Activated CD4-positive, alpha-beta memory T cell treated with anti-CD3 and anti-CD28 coated beads, Interleukin-2, amount 10 ng/mL, durations not matched to agents 7 days and 5 days (primary cell): ENCODE data around the gene IL16. TPM values are rescaled to one million over a fixed set of nuclear protein-coding genes. Genes with fewer than 3 reads are reported as not detected.
"Not testable (repeated sequence)": the region's sequence is repeated elsewhere in the genome, so short reads cannot be mapped to it uniquely, and the experiment has no call there.

Source experiments
- CTCF ChIA-PET: fragments of 350-600 bp; sonication (Branson Sonifier 250); formaldehyde crosslinking; loops from one replicate; lab custom pipeline; 2021; ENCODE audit warnings: antibody characterized with exemption, inconsistent platforms; lab: Charles Lee
- POLR2A ChIA-PET: fragments of 350-600 bp; sonication (Branson Sonifier 250); formaldehyde crosslinking; loops from one replicate; lab custom pipeline; 2021; ENCODE audit warnings: antibody characterized with exemption; lab: Charles Lee
- DNase-seq: peaks from one replicate; pipeline ENCODE4 v3.0.0-alpha.2; 2020
- H3K27ac Mint-ChIP-seq: one replicate; pipeline ENCODE4 v1.8.0; 2021; ENCODE audit warnings: mild to moderate bottlenecking, mixed read lengths
- H3K27me3 Mint-ChIP-seq: one replicate; pipeline ENCODE4 v1.8.0; 2021; ENCODE audit warnings: mixed read lengths
- H3K36me3 Mint-ChIP-seq: one replicate; pipeline ENCODE4 v1.8.0; 2021; ENCODE audit warnings: low read depth, mixed read lengths
- H3K4me1 Mint-ChIP-seq: one replicate; pipeline ENCODE4 v1.8.0; 2021; ENCODE audit warnings: mixed read lengths
- H3K4me3 Mint-ChIP-seq: one replicate; pipeline ENCODE4 v1.8.0; 2021; ENCODE audit warnings: mild to moderate bottlenecking, mixed read lengths
- H3K9me3 Mint-ChIP-seq: one replicate; pipeline ENCODE4 v1.8.0; 2021; ENCODE audit warnings: mixed read lengths
- total RNA-seq, 2 experiments: library from RNA; stranded (reverse); gene quantifications; one replicate each; pipeline ENCODE4 v1.2.3, GENCODE V29; 2021

IL16 gene
- total RNA-seq, 2 experiments from 2014 or later, result 196 to 200 TPM

DNA sequence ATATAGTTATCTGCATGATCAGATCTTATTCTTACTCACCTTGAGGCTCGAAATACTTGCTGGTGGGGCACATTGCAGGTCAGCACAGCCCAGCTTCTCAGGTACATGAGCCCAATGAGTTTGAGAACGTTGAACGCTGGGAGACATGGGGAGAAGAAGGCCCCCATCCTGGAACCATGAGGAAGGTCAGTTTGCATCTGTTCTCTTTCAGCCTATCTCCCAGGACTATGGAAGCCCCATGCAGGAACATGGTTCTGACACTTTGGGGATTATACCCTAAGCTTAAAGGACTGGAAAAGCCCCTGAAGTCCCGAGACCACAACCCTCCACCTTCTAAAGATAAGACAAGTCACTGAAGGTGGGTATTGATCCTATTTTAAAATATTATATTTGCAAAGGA, 144.7 kb downstream of the IL16 start:
- H3K4me3 Mint-ChIP-seq, result no peak overlapping the region
- POLR2A ChIA-PET, result no interaction called here
- no peaks in the 10 kb centered on the region for H3K9me3 Mint-ChIP-seq
- CTCF ChIA-PET, result interaction anchor here (1.0 to 4.7 kb wide), 2 partner anchors 75 to 76 kb away, joined by 3 to 18 read pairs; no protein-coding TSS in a partner anchor
- peaks cover 12% of the 10 kb centered on the region for H3K27me3 Mint-ChIP-seq
- H3K27ac Mint-ChIP-seq, result no peak overlapping the region
- H3K4me1 Mint-ChIP-seq, result no peaks in the 10 kb centered on the region
- no peaks in the 10 kb centered on the region for H3K36me3 Mint-ChIP-seq
- no peak for DNase-seq

DNA sequence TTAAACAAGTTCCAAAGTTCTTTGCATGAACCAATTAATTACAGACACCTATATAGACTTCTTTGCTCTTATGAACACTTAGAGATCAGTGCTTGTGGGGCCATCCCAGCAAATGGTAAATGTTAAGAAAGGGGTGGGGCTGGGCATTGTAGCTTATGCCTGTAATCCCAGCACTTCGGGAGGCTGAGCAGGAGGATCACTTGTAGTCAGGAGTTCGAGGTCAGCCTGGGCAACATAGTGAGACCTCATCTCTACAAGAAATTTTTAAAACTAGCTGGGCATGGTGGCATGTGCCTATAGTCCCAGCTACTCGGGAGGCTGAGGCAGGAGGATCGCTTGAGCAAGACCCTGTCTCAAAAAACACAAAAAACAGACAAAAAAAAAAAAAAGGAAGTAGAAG, 146.7 kb downstream of the IL16 start:
- Mint-ChIP-seq H3K27ac (no peak overlapping the region), H3K4me1 (no peaks in the 10 kb centered on the region), H3K9me3 (no peaks in the 10 kb centered on the region), H3K4me3 (no peak overlapping the region), H3K27me3 (peaks cover 11% of the 10 kb centered on the region), H3K36me3 (no peaks in the 10 kb centered on the region)
- no peak for DNase-seq
- ChIA-PET POLR2A (no interaction called here), CTCF (interaction anchor here (4.7 kb wide), 1 partner anchor 77 kb away, joined by 18 read pairs; no protein-coding TSS in a partner anchor)

DNA sequence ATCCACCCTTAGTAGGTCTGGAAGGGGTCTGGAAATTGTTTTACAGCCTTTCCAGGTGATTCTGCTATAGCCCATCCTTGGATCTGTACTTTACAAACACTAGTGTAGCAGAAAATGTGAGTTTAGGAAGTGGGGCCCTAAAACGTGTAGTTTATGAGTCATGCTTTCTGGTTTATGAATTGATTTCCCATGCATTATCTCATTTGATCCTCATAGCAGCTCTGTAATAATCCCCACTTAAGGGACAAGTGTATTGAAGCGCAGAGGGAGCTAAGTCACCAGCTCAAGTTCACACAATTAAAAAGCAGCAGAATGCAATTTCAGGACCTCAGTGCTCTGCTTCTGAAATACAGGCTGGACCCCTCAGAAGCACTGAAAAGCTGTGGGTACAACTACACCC, 149.9 kb downstream of the IL16 start:
- ChIA-PET CTCF (no interaction called here), POLR2A (no interaction called here)
- no peaks in the 10 kb centered on the region for H3K4me1 Mint-ChIP-seq
- no peak overlapping the region for H3K27ac Mint-ChIP-seq
- no peaks in the 10 kb centered on the region for H3K9me3 Mint-ChIP-seq
- H3K4me3 Mint-ChIP-seq, result no peak overlapping the region
- no peak for DNase-seq
- H3K27me3 Mint-ChIP-seq, result peaks cover 4% of the 10 kb centered on the region
- no peaks in the 10 kb centered on the region for H3K36me3 Mint-ChIP-seq

DNA sequence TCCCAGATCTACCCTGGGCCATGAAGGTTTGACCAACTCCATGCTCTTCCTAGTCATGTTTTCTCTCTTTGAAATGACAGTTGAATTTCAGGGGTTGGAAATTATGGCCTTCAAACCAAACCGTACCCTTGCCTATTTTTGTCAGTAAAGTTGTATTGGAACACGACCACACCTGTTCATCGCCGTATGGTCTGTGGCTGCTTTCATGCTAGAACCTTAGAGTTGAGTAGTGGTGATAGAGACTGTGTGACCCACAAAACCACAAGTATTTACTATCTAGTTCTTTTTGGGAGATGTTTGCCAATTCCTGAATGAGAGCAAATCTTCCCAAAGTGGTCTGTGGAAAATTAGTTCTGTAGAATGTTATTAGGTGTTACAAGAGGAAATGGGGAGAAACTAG, 151.2 kb downstream of the IL16 start:
- H3K4me3 Mint-ChIP-seq, result no peak overlapping the region
- no peaks in the 10 kb centered on the region for H3K4me1 Mint-ChIP-seq
- H3K36me3 Mint-ChIP-seq, result no peaks in the 10 kb centered on the region
- H3K27ac Mint-ChIP-seq, result no peak overlapping the region
- DNase-seq, result no peak
- H3K27me3 Mint-ChIP-seq, result peaks cover 4% of the 10 kb centered on the region
- POLR2A ChIA-PET, result no interaction called here
- H3K9me3 Mint-ChIP-seq, result no peaks in the 10 kb centered on the region
- CTCF ChIA-PET, result no interaction called here

DNA sequence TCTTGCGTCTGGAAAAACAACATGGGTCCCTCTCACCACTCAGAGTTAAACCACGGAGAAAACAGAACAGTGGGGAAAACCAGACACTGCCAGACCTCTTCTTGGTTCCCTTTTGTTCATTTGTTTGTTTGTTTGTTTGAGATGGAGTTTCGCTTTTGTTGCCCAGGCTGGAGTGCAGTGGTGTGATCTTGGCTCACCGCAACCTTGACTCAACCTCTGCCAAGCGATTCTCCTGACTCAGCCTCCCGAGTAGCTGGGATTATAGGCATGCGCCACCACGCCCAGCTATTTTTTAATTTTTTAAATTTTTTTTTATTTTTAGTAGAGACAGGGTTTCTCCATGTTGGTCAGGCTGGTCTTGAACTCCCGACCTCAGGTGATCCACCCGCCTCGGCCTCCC, 152.0 kb downstream of the IL16 start:
- H3K4me3 Mint-ChIP-seq, CTCF ChIA-PET, H3K4me1 Mint-ChIP-seq: not testable (repeated sequence)

DNA sequence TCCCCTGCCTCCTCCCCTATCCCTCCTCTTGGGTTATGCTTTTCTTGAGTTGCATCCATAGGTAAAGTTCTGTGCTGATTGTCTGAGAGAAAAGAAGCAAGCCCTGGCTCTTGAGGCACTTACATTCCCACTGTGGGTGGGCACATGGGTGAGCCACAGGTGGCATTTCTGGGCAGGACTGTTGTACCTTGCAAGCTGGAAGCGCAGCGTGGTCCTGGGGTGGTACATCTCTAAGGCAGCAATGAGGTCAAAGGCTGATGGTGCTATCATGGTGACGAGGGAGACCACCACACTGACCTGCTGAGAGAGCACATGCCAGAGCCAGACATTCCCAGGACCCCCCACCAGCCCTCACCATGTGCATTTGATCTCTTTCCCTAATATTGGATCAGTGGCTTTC, 152.6 kb downstream of the IL16 start:
- DNase-seq, result no peak
- Mint-ChIP-seq H3K27ac (no peak overlapping the region), H3K27me3 (peaks cover 3% of the 10 kb centered on the region), H3K4me1 (no peaks in the 10 kb centered on the region), H3K9me3 (no peaks in the 10 kb centered on the region), H3K36me3 (no peaks in the 10 kb centered on the region), H3K4me3 (no peak overlapping the region)
- POLR2A ChIA-PET, result no interaction called here
- CTCF ChIA-PET, result no interaction called here

More for the DNA sequence above, 152.0 kb downstream of the IL16 start:
- H3K27ac Mint-ChIP-seq, H3K27me3 Mint-ChIP-seq, H3K36me3 Mint-ChIP-seq, H3K9me3 Mint-ChIP-seq, DNase-seq, POLR2A ChIA-PET: not testable (repeated sequence)

DNA sequence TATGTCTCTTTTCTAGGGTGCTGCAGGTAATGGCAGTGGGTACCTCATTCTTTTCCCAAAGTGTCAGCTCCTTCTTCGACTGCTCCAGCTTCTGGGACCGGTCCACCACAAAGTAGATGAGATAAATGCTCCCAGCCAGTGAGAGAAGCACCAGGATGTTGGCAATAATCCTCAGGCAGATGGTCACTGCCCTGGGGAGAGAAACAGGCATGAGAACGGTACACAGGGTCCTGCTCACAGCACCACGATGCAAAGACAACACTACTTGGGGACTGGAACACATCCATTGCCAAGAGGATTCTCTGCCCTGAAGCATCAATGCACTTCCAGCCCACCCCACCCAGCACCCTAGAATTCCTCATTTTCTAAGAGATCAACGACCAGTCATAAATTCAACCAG, 155.0 kb downstream of the IL16 start:
- no peaks in the 10 kb centered on the region for H3K9me3 Mint-ChIP-seq
- H3K27ac Mint-ChIP-seq, result no peak overlapping the region
- CTCF ChIA-PET, result no interaction called here
- no peak overlapping the region for H3K4me3 Mint-ChIP-seq
- H3K36me3 Mint-ChIP-seq, result no peaks in the 10 kb centered on the region
- POLR2A ChIA-PET, result no interaction called here
- H3K27me3 Mint-ChIP-seq, result no peaks in the 10 kb centered on the region
- DNase-seq, result no peak
- H3K4me1 Mint-ChIP-seq, result no peaks in the 10 kb centered on the region

DNA sequence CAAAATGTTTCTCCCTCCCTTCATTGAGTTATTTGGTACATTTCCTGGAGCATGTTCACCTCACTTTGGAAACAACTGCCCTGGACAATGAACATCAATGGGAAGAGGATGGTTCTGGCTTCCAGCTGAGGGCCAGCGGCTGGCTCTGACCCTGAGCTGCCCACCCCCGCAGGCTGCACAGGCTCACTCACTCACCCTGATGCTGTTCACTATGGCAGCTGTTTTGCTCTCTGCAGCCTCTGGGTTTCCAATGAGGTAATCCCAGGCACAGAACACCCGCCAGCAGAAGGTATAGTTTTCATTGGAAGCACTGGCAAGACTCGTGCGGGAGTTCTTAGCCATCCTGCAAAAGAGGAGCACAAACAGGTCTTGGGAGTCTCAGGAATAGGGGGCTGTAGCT, 159.6 kb downstream of the IL16 start:
- Mint-ChIP-seq H3K36me3 (no peaks in the 10 kb centered on the region), H3K4me3 (no peak overlapping the region), H3K27me3 (peaks cover 6% of the 10 kb centered on the region), H3K4me1 (no peaks in the 10 kb centered on the region), H3K9me3 (no peaks in the 10 kb centered on the region), H3K27ac (no peak overlapping the region)
- CTCF ChIA-PET, result interaction anchor here (1.3 to 4.2 kb wide), 2 partner anchors 23 to 90 kb away, joined by 4 to 17 read pairs; no protein-coding TSS in a partner anchor
- POLR2A ChIA-PET, result interaction anchor here (1.5 kb wide), 1 partner anchor 32 kb away, joined by 3 read pairs; no protein-coding TSS in a partner anchor
- no peak for DNase-seq

DNA sequence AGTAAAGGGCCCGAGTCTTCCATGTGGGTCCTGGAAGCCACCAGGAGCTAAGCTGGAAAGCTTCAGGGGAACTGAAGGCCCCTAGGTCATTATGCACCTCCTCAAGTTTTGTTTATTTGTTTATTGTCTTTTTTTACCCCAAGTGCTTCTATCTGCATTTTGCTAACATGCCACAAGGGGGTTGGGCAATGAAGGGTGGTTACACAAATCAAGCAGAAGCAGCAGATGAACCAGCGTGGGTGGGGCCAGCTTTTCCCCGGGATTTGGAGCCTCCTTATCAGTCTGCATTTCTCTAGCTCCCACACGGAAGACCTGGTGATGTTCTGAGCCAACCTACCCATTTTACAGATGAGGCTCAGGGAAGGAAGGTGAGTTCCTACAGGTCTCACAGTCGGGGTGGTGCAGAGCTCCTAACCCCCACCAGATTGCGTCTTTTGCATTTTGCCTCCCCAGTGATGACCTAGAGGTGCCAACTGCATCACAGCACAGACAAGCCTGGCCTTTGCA, 160.6 kb downstream of the IL16 start:
- H3K27ac Mint-ChIP-seq, result no peak overlapping the region
- H3K4me3 Mint-ChIP-seq, result no peak overlapping the region
- CTCF ChIA-PET, result interaction anchor here (1.0 to 4.2 kb wide), 4 partner anchors 9 to 249 kb away, joined by 3 to 17 read pairs (median 4); no protein-coding TSS in a partner anchor
- DNase-seq, result no peak
- no peaks in the 10 kb centered on the region for H3K9me3 Mint-ChIP-seq
- H3K4me1 Mint-ChIP-seq, result no peaks in the 10 kb centered on the region
- POLR2A ChIA-PET, result interaction anchor here (1.5 kb wide), 1 partner anchor 31 kb away, joined by 3 read pairs; no protein-coding TSS in a partner anchor
- H3K36me3 Mint-ChIP-seq, result no peaks in the 10 kb centered on the region
- peaks cover 6% of the 10 kb centered on the region for H3K27me3 Mint-ChIP-seq

DNA sequence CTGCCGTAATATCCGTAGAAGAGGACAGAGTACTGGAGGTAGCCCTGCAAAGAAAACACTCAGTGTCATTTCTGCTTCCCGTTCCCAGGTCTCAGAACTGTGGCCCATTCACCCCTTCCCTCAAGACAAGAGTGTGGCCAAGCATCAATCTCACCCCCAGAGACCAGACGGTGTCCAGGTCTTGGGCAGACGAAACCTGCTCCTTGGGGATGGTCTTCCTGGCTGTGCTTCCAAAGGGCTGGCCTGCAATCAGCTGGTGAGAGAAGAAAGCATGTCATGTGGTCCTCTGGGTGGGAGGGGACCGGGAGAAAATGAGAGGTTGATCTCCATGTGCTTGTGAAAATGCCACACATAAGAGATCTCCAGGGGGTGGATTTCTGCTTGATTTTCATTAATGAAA, 161.6 kb downstream of the IL16 start:
- no peak overlapping the region for H3K27ac Mint-ChIP-seq
- no peaks in the 10 kb centered on the region for H3K36me3 Mint-ChIP-seq
- H3K27me3 Mint-ChIP-seq, result peaks cover 6% of the 10 kb centered on the region
- CTCF ChIA-PET, result interaction anchor here (4.2 kb wide), 1 partner anchor 92 kb away, joined by 17 read pairs; no protein-coding TSS in a partner anchor
- H3K9me3 Mint-ChIP-seq, result no peaks in the 10 kb centered on the region
- H3K4me1 Mint-ChIP-seq, result no peaks in the 10 kb centered on the region
- DNase-seq, result no peak
- POLR2A ChIA-PET, result no interaction called here
- H3K4me3 Mint-ChIP-seq, result no peak overlapping the region

DNA sequence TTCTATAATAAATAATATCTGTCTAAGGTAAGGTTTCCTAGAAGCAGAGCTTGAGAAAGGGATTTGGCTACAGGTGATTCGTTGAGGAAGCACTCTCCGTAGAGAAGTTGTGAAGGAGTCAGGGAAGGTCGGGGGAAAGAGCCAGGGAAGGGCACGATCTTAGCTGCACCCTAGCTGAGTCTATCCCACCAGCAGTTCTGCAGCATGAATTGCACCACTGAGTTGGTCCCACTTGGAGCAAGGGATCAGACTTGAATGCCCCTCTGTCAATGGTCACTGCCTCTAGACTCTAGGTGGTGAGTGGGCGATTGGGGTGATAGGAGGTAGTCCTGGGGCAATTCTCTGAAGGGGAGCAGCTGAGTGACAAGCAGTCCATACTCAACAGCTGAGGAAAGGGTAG, 163.8 kb downstream of the IL16 start:
- Mint-ChIP-seq H3K4me1 (no peaks in the 10 kb centered on the region), H3K4me3 (no peak overlapping the region), H3K36me3 (no peaks in the 10 kb centered on the region), H3K27ac (no peak overlapping the region), H3K27me3 (peaks cover 6% of the 10 kb centered on the region), H3K9me3 (no peaks in the 10 kb centered on the region)
- DNase-seq, result no peak
- ChIA-PET POLR2A (no interaction called here), CTCF (no interaction called here)

DNA sequence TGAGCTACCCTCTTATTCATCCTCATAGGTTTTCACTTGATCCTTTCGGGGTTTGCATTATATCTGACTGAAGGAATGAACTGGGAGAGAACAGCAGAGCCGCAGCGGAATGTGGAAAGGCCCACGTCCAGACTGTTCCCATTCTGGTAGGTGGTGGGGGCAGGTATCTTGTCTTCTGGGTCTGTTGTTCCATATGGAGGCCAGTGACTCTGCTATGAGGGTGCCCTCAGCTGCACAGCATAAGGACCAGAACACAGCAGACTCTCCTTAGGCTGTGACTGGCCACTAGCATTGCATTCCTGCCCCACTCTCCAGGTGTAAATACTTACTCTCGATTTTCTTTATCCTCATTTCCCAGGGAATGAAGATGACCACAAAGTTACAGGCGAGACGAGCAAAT, 165.2 kb downstream of the IL16 start:
- no peak overlapping the region for H3K4me3 Mint-ChIP-seq
- no peak overlapping the region for H3K27ac Mint-ChIP-seq
- CTCF ChIA-PET, result no interaction called here
- no peaks in the 10 kb centered on the region for H3K4me1 Mint-ChIP-seq
- DNase-seq, result no peak
- H3K36me3 Mint-ChIP-seq, result no peaks in the 10 kb centered on the region
- H3K27me3 Mint-ChIP-seq, result peaks cover 6% of the 10 kb centered on the region
- no peaks in the 10 kb centered on the region for H3K9me3 Mint-ChIP-seq
- POLR2A ChIA-PET, result no interaction called here

DNA sequence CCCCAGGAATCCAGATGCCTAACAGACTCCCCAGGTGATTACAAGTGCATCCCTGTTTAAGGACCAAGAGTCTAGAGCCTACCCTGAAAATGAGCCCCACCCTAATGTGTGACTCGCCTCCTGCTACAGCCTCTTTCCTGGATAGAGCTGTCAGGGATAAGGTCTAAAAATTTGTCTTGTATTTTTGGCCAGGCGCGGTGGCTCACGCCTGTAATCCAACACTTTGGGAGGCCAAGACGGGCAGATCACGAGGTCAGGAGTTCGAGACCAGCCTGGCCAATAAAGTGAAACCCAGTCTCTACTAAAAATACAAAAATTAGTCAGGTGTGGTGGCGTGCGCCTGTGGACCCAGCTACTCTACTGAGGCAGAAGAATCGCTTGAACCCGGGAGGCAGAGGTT, 166.1 kb downstream of the IL16 start:
- CTCF ChIA-PET, result no interaction called here
- DNase-seq, result no peak
- Mint-ChIP-seq H3K4me3 (no peak overlapping the region), H3K9me3 (no peaks in the 10 kb centered on the region), H3K36me3 (no peaks in the 10 kb centered on the region), H3K27ac (no peak overlapping the region), H3K27me3 (peaks cover 4% of the 10 kb centered on the region), H3K4me1 (no peaks in the 10 kb centered on the region)
- POLR2A ChIA-PET, result no interaction called here

DNA sequence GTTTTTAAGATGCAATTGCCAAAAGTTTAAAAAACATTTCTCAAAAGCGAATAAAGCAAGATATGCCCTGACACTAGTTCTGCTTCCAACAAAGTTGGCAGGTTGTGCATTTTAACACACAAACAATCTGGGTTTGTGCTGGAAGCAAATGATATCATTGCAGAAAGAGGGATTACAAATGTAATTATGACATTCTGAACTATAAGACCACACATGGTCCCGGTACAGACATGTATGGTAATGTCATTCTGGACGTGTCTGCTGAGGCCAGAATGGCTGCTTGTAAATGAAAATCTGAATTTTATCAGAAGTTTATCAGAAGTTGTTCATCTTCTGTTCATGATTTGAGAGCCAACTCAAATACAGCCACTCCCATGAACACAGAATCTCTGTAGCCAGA, 166.6 kb downstream of the IL16 start:
- Mint-ChIP-seq H3K27me3 (peaks cover 4% of the 10 kb centered on the region), H3K9me3 (no peaks in the 10 kb centered on the region)

More for the DNA sequence above, 166.6 kb downstream of the IL16 start:
- no peak overlapping the region for H3K4me3 Mint-ChIP-seq
- no peak for DNase-seq
- CTCF ChIA-PET, result no interaction called here
- no peak overlapping the region for H3K27ac Mint-ChIP-seq
- POLR2A ChIA-PET, result no interaction called here
- H3K36me3 Mint-ChIP-seq, result no peaks in the 10 kb centered on the region
- H3K4me1 Mint-ChIP-seq, result no peaks in the 10 kb centered on the region
